ENCODE measurements around the gene PMIS2.

PMIS2 gene

DNA sequence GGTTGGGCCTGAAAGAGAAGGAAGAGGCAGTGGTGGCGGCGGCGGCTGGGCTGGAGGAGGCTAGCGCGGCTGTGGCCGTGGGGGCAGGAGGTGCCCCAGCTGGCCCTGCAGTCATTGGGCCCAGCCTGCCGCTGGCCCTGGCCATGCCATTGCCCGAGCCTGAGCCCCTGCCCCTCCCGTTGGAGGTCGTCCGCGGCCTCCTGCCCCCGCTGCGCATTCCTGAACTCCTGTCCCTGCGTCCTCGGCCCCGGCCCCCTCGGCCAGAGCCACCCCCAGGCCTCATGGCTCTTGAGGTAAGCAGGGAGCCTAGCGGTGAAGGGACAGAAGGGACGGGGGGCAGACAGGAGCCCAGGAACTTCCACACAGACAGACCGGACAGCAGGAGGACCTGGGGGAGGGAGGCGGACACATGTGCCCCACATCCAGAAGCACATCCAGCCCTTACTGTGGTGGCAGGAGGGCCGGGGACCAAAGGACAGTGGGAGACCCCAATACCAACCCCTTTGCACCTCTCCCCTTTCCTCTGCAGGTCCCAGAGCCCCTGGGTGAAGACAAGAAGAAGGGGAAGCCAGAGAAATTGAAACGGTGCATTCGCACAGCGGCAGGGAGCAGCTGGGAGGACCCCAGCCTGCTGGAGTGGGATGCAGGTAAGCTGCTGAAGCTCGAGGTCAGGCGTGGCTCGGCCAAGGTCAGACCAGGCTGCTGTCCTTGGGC lies 47.9 kb downstream of the PMIS2 start:
- DNase-seq: no peak

DNA sequence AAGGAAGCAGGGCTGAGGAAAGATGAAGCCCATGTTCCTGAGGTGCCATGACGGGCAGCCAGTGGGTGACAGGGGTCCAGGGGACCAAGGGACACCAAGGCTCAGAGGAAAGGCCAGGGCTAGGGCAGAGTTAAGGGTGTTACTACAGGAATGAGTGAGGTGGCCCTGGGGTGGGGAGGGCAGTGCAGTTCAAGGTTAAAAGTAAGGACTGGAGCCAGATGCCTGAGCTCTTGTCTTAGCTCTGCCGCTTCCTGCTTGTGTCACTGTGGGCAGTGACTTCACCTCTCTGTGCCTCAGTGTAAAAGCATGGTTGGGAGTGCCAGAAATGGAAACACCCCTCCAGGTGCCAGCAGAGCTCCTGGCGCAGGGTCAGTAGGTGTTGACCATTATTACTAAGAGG lies 50.7 kb downstream of the PMIS2 start:
- no peak for DNase-seq

Measured in CD4-positive, alpha-beta T cell treated with Interleukin-15 for 1 hour (primary cell).